GM12878 (cell line): ENCODE data around the gene CHRM4. TPM values are rescaled to one million over a fixed set of nuclear protein-coding genes. Genes with fewer than 3 reads are reported as not detected.

Source experiments
- ATF7 ChIP-seq: fragments of 450-650 bp; IDR thresholded peaks from 2 replicates; pipeline ENCODE4 v1.6.1; 2016; ENCODE audit warnings: low read depth, mild to moderate bottlenecking
- BCL11A ChIP-seq: IDR thresholded peaks from 2 replicates; pipeline ENCODE4 v1.6.1; 2011; ENCODE audit warnings: low read depth, low read length
- CREB1 ChIP-seq: IDR thresholded peaks from 2 replicates; pipeline ENCODE4 v1.6.1; 2012; ENCODE audit warnings: low read depth, mild to moderate bottlenecking, inconsistent platforms
- CREM ChIP-seq: IDR thresholded peaks from 2 replicates; pipeline ENCODE4 v1.6.1; 2014; ENCODE audit warnings: antibody characterized with exemption, low read depth
- DPF2 ChIP-seq: fragments of 450-650 bp; IDR thresholded peaks from 2 replicates; pipeline ENCODE4 v1.6.1; 2017; ENCODE audit warnings: mild to moderate bottlenecking
- FOS ChIP-seq: IDR thresholded peaks from 3 replicates; pipeline ENCODE4 v1.6.1; 2011; ENCODE audit warnings: borderline replicate concordance; ENCODE audit not compliant: insufficient read length; ENCODE audit errors: extremely low read depth
- HCFC1 ChIP-seq: fragments of 150-350 bp; IDR thresholded peaks from 2 replicates; pipeline ENCODE4 v1.6.1; 2014; ENCODE audit warnings: low read length
- HDGF ChIP-seq: fragments of 450-650 bp; IDR thresholded peaks from 2 replicates; pipeline ENCODE4 v1.6.1; 2016; ENCODE audit warnings: antibody characterized with exemption
- IKZF2 ChIP-seq, 2 experiments: fragments of 450-650 bp; IDR thresholded peaks; 2 replicates each; pipeline ENCODE4 v1.6.1; 2017; ENCODE audit warnings: mild to moderate bottlenecking in 2 of 2, moderate library complexity in 2 of 2
- KLF5 ChIP-seq: fragments of 450-650 bp; IDR thresholded peaks from 2 replicates; pipeline ENCODE4 v1.6.1; 2014; ENCODE audit warnings: mild to moderate bottlenecking; ENCODE audit not compliant: partially characterized antibody
- MYC ChIP-seq: IDR thresholded peaks from 2 replicates; pipeline ENCODE4 v1.6.1; 2011; ENCODE audit warnings: mild to moderate bottlenecking, low read length, moderate library complexity, inconsistent platforms; ENCODE audit not compliant: insufficient read depth, insufficient replicate concordance, insufficient read length, severe bottlenecking
- NFIC ChIP-seq: IDR thresholded peaks from 2 replicates; pipeline ENCODE4 v1.6.1; 2012; ENCODE audit warnings: low read depth, mild to moderate bottlenecking, inconsistent platforms, low read length, moderate library complexity
- NR2F1 ChIP-seq: fragments of 450-650 bp; conservative IDR thresholded peaks from 2 replicates; pipeline ENCODE4 v1.6.1; 2017; ENCODE audit warnings: mild to moderate bottlenecking
- PAX5 ChIP-seq: IDR thresholded peaks from 2 replicates; pipeline ENCODE4 v1.6.1; 2011; ENCODE audit warnings: low read depth, low read length, borderline replicate concordance
- RBBP5 ChIP-seq: fragments of 200-600 bp; sonication (generic); conservative IDR thresholded peaks from 2 replicates; pipeline ENCODE4 v1.6.1; 2016
- RCOR1 ChIP-seq: conservative IDR thresholded peaks from 2 replicates; pipeline ENCODE4 v1.6.1; 2012; ENCODE audit warnings: low read depth, low read length, improper control_type of control experiment
- RELA ChIP-seq: fragments of 450-650 bp; IDR thresholded peaks from 2 replicates; pipeline ENCODE4 v1.8.0; 2014; ENCODE audit warnings: borderline replicate concordance; ENCODE audit not compliant: partially characterized antibody
- SMAD5 ChIP-seq: IDR thresholded peaks from 2 replicates; pipeline ENCODE4 v1.6.1; 2016; ENCODE audit warnings: antibody characterized with exemption, low read depth
- SMC3 ChIP-seq: IDR thresholded peaks from 2 replicates; pipeline ENCODE4 v1.6.1; 2011; ENCODE audit warnings: low read length, improper control_type of control experiment, borderline replicate concordance
- SREBF2 ChIP-seq: IDR thresholded peaks from 2 replicates; pipeline ENCODE4 v1.6.1; 2012; ENCODE audit warnings: mild to moderate bottlenecking, low read length
- polyA plus RNA-seq, 11 experiments: library from polyadenylated mRNA; depleted of rRNA in 4 of 11; unstranded in 6 of 11; stranded (reverse) in 5 of 11; fragments of >200 nt; fragmentation: Nextera tagmentation in 4 of 11; fragmentation: Illumina TruSeq in 1 of 11; extraction: Ambion mirVana in 4 of 11; extraction: Trizol in 1 of 11; gene quantifications; 1 replicate in 1 of 11; 2 replicates in 10 of 11; pipeline versions ENCODE4 v1.2.1 to v1.2.3, GENCODE V29; 2011 to 2016; ENCODE audit warnings: inconsistent platforms in 2 of 11, missing spikeins in 2 of 11, low read depth in 1 of 11
- total RNA-seq, 4 experiments: library from RNA; depleted of rRNA in 3 of 4; stranded (reverse); fragments of >200 nt in 3 of 4; fragmentation: Illumina TruSeq in 1 of 4; extraction: Trizol in 1 of 4; gene quantifications; 2 replicates each; pipeline versions ENCODE4 v1.2.1 to v1.2.3, GENCODE V29; 2013 to 2021
- TF ChIP-seq, protein P1 (sequence below): fragments of 450-650 bp; IDR thresholded peaks from 2 replicates; pipeline ENCODE4 v1.6.1; 2016; ENCODE audit warnings: mild to moderate bottlenecking
- TF ChIP-seq, protein P2 (sequence below): fragments of 450-650 bp; formaldehyde crosslinking; IDR thresholded peaks from 2 replicates; pipeline ENCODE4 v1.4.0; 2022; ENCODE audit warnings: mild to moderate bottlenecking, moderate library complexity
- TF ChIP-seq, protein P3 (sequence below): IDR thresholded peaks from 2 replicates; pipeline ENCODE4 v1.6.1; 2012; ENCODE audit warnings: improper control_type of control experiment, low read depth, low read length; ENCODE audit not compliant: insufficient replicate concordance

CHRM4 gene
- total and polyA plus RNA-seq, 10 of the 15 experiments (the other 5 are each of a cell fraction or from before 2014, with no cell fraction given), result 0.12 to 0.23 (median 0.13) TPM; not detected in 7

DNA sequence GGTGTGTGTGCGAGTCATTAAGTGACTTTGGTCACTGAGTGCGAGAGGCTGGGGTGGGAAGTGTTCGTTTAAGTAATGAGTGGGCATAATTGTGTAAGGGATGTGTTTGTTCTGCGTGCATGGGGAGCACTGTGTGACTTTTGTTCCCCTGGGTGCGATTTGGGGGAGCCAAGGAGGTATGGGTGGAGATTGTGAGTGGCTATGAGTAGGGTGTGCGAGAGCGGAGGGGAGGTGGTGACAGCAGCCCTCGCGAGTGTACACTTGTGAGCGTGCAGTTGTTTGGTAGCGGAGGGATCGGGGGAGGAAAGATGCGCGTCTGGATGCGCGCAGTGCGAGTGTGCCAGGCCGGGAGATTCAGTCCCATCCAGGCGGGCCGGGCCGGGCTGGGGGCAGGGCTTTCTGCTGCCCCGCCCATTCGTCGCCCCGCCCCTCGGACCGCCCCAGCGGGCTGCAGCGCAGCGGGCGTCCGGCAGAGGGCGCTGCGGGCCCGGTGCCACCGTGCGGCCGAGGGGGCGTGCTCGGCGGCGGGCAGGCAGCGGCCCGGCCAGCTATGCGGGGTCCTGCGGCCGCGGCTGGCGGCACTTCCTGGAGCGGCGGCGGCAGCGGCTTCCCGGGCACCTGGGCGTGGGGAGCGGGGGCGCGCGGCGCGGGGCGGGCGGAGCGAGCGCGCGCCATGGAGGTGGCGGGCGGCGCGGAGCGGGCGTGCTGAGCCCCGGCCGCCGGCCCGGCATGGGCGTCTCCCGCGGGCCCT, 44.5 kb downstream of the CHRM4 start, which contains the start of gene DGKZ (continued):
- TF ChIP-seq NR2F1 (no peak; the same call in 1 of the 2 replicates), NFIC (no peak), KLF5 (no peak), MYC (peak; percentile 24), BCL11A (no peak), SREBF2 (no peak), RCOR1 (no peak), SMC3 (peak; percentile 39; the same call in 1 of the 2 replicates), SMAD5 (no peak), RBBP5 (no peak), ATF7 (no peak), CREB1 (0 out of 2 replicates have a peak, but pooled peaks have one; percentile 31), FOS (no peak), HDGF (peak; percentile 95), HCFC1 (peak; percentile 51), PAX5 (no peak), IKZF2 (IDR thresholded peaks at IDR 0.05) (no peak), CREM (no peak), DPF2 (no peak), RELA (peak; percentile 80)
- TF ChIP-seq, protein P1, sequence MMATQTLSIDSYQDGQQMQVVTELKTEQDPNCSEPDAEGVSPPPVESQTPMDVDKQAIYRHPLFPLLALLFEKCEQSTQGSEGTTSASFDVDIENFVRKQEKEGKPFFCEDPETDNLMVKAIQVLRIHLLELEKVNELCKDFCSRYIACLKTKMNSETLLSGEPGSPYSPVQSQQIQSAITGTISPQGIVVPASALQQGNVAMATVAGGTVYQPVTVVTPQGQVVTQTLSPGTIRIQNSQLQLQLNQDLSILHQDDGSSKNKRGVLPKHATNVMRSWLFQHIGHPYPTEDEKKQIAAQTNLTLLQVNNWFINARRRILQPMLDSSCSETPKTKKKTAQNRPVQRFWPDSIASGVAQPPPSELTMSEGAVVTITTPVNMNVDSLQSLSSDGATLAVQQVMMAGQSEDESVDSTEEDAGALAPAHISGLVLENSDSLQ, result no peak
- TF ChIP-seq, protein P2, sequence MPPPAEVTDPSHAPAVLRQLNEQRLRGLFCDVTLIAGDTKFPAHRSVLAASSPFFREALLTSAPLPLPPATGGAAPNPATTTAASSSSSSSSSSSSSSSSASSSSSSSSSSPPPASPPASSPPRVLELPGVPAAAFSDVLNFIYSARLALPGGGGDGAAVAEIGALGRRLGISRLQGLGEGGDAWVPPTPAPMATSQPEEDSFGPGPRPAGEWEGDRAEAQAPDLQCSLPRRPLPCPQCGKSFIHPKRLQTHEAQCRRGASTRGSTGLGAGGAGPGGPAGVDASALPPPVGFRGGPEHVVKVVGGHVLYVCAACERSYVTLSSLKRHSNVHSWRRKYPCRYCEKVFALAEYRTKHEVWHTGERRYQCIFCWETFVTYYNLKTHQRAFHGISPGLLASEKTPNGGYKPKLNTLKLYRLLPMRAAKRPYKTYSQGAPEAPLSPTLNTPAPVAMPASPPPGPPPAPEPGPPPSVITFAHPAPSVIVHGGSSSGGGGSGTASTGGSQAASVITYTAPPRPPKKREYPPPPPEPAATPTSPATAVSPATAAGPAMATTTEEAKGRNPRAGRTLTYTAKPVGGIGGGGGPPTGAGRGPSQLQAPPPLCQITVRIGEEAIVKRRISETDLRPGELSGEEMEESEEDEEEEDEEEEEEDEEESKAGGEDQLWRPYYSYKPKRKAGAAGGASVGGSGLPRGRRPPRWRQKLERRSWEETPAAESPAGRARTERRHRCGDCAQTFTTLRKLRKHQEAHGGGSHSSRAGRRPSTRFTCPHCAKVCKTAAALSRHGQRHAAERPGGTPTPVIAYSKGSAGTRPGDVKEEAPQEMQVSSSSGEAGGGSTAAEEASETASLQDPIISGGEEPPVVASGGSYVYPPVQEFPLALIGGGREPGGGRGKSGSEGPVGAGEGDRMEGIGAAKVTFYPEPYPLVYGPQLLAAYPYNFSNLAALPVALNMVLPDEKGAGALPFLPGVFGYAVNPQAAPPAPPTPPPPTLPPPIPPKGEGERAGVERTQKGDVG (CRISPR knock-in tag), result no peak
- TF ChIP-seq, protein P3, sequence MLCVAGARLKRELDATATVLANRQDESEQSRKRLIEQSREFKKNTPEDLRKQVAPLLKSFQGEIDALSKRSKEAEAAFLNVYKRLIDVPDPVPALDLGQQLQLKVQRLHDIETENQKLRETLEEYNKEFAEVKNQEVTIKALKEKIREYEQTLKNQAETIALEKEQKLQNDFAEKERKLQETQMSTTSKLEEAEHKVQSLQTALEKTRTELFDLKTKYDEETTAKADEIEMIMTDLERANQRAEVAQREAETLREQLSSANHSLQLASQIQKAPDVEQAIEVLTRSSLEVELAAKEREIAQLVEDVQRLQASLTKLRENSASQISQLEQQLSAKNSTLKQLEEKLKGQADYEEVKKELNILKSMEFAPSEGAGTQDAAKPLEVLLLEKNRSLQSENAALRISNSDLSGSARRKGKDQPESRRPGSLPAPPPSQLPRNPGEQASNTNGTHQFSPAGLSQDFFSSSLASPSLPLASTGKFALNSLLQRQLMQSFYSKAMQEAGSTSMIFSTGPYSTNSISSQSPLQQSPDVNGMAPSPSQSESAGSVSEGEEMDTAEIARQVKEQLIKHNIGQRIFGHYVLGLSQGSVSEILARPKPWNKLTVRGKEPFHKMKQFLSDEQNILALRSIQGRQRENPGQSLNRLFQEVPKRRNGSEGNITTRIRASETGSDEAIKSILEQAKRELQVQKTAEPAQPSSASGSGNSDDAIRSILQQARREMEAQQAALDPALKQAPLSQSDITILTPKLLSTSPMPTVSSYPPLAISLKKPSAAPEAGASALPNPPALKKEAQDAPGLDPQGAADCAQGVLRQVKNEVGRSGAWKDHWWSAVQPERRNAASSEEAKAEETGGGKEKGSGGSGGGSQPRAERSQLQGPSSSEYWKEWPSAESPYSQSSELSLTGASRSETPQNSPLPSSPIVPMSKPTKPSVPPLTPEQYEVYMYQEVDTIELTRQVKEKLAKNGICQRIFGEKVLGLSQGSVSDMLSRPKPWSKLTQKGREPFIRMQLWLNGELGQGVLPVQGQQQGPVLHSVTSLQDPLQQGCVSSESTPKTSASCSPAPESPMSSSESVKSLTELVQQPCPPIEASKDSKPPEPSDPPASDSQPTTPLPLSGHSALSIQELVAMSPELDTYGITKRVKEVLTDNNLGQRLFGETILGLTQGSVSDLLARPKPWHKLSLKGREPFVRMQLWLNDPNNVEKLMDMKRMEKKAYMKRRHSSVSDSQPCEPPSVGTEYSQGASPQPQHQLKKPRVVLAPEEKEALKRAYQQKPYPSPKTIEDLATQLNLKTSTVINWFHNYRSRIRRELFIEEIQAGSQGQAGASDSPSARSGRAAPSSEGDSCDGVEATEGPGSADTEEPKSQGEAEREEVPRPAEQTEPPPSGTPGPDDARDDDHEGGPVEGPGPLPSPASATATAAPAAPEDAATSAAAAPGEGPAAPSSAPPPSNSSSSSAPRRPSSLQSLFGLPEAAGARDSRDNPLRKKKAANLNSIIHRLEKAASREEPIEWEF, result no peak
